ENCODE data around the gene SMIM10. TPM values are rescaled to one million over a fixed set of nuclear protein-coding genes. Genes with fewer than 3 reads are reported as not detected.
"Not testable (repeated sequence)": the region's sequence is repeated elsewhere in the genome, so short reads cannot be mapped to it uniquely, and the experiment has no call there.

The SMIM10 gene
- total RNA-seq, 1 donor from 2014 or later, result 0.76 TPM

- DNase-seq (ENCODE audit: extremely low read depth, low read depth, low spot score), result no peak
Measured at GRCh38 chrX:135009838-135010237, 19.0 kb downstream of the SMIM10 start.

- DNase-seq (ENCODE audit: extremely low read depth, low read depth, low spot score), result no peak
Measured at GRCh38 chrX:135010921-135011320, 20.1 kb downstream of the SMIM10 start.

GRCh38 chrX:135015523-135016245 is 24.9 kb downstream of the SMIM10 start:
- no peak for DNase-seq (ENCODE audit: extremely low read depth, low read depth, low spot score)

GRCh38 chrX:135019890-135020289 is 29.1 kb downstream of the SMIM10 start:
- DNase-seq (ENCODE audit: extremely low read depth, low read depth, low spot score), result not testable (repeated sequence)

- not testable (repeated sequence) for DNase-seq (ENCODE audit: extremely low read depth, low read depth, low spot score)
Measured at GRCh38 chrX:135023791-135024190, 33.0 kb downstream of the SMIM10 start.

GRCh38 chrX:135024526-135024925 is 33.7 kb downstream of the SMIM10 start:
- no peak for DNase-seq (ENCODE audit: extremely low read depth, low read depth, low spot score)

GRCh38 chrX:135030207-135030963 is 39.6 kb downstream of the SMIM10 start:
- not testable (repeated sequence) for DNase-seq (ENCODE audit: extremely low read depth, low read depth, low spot score)

GRCh38 chrX:135041149-135042123 is 50.6 kb downstream of the SMIM10 start:
- DNase-seq (ENCODE audit: extremely low read depth, low read depth, low spot score), result not testable (repeated sequence)

Other genes starting within 250 kb of the SMIM10 start
- 8.7 and 10.4 TPM in 2 replicates for gene PABIR2, start 193.8 kb upstream of the SMIM10 start, total RNA-seq
- 13.8 and 18.7 TPM in 2 replicates for gene MOSPD1, start 75.7 kb upstream of the SMIM10 start, total RNA-seq
- gene RTL8B, start 31.6 kb downstream of the SMIM10 start, total RNA-seq, result 13.7 and 15.8 TPM in 2 replicates
- 128 and 160 TPM in 2 replicates for gene RTL8C, start 41.4 kb downstream of the SMIM10 start, total RNA-seq
- 27.3 and 36.7 TPM in 2 replicates for gene RTL8A, start 61.1 kb downstream of the SMIM10 start, total RNA-seq
- gene SMIM10L2B, start 107.7 kb downstream of the SMIM10 start, total RNA-seq, result 0.23 and 0.24 TPM in 2 replicates
- gene ETDB, start 129.5 kb downstream of the SMIM10 start, total RNA-seq, result not detected in 2 replicates
- not detected in 2 replicates for gene CT55, start 180.4 kb downstream of the SMIM10 start, total RNA-seq

Measured in glomerular endothelial cell (primary cell).